Spleen (tissue), 11 donors: ENCODE data around the gene TTC38. TPM values are rescaled to one million over a fixed set of nuclear protein-coding genes. Genes with fewer than 3 reads are reported as not detected.

Experiments
- DNase-seq: peaks from one replicate; pipeline ENCODE4 v3.0.0-alpha.2; 2020
- H3K27ac ChIP-seq, 8 donors: fragments of 200-600 bp; sonication (generic) in 7 of 8; 1 replicate in 4 of 8; 2 replicates in 4 of 8; pipeline versions ENCODE4 v1.5.0 to v1.8.0; 2016 to 2021; ENCODE audit warnings: inconsistent platforms in 4 of 8, mild to moderate bottlenecking in 4 of 8, moderate library complexity in 1 of 8
- H3K27me3 ChIP-seq, 7 donors: fragments of 200-600 bp; sonication (generic) in 6 of 7; replicated peaks in 1 of 7; 1 replicate in 4 of 7; 2 replicates in 3 of 7; pipeline versions ENCODE4 v1.5.0 to v1.8.0; 2016 to 2021; ENCODE audit warnings: inconsistent platforms in 3 of 7, mild to moderate bottlenecking in 1 of 7
- H3K36me3 ChIP-seq, 6 donors: fragments of 200-600 bp; sonication (generic) in 5 of 6; 1 replicate in 4 of 6; 2 replicates in 2 of 6; pipeline versions ENCODE4 v1.5.0 to v1.8.0; 2016 to 2021; ENCODE audit warnings: inconsistent platforms in 2 of 6
- H3K4me1 ChIP-seq, 6 donors: fragments of 200-600 bp; sonication (generic) in 5 of 6; 1 replicate in 3 of 6; 2 replicates in 3 of 6; pipeline versions ENCODE4 v1.5.0 to v1.8.0; 2016 to 2021; ENCODE audit warnings: inconsistent platforms in 3 of 6
- H3K4me3 ChIP-seq, 8 donors: fragments of 200-600 bp; sonication (generic) in 7 of 8; 1 replicate in 4 of 8; 2 replicates in 4 of 8; pipeline versions ENCODE4 v1.5.0 to v1.8.0; 2016 to 2021; ENCODE audit warnings: inconsistent platforms in 4 of 8, mild to moderate bottlenecking in 4 of 8, moderate library complexity in 2 of 8
- H3K9me3 ChIP-seq, 8 donors: fragments of 200-600 bp; sonication (generic) in 7 of 8; 1 replicate in 4 of 8; 2 replicates in 4 of 8; pipeline versions ENCODE4 v1.5.0 to v1.8.0; 2016 to 2021; ENCODE audit warnings: inconsistent platforms in 4 of 8
- CTCF ChIP-seq, 11 experiments: fragments of 200-600 bp in 7 of 11; fragments of 450-650 bp in 4 of 11; sonication (generic) in 4 of 11; IDR thresholded peaks in 8 of 11; conservative IDR thresholded peaks in 3 of 11; 1 replicate in 7 of 11; 2 replicates in 4 of 11; pipeline versions ENCODE4 v1.4.0 to v1.8.0; 2016 to 2021; ENCODE audit warnings: antibody characterized with exemption in 11 of 11, inconsistent platforms in 4 of 11, mild to moderate bottlenecking in 1 of 11
- POLR2A ChIP-seq, 3 donors: fragments of 450-650 bp; IDR thresholded peaks; one replicate each; pipeline ENCODE4 v1.5.1; 2017; ENCODE audit warnings: antibody characterized with exemption in 3 of 3, mild to moderate bottlenecking in 1 of 3
- POLR2AphosphoS5 ChIP-seq, 3 donors: sonication (generic); formaldehyde crosslinking; IDR thresholded peaks; one replicate each; pipeline ENCODE4 v1.5.1; 2017; ENCODE audit warnings: antibody characterized with exemption in 3 of 3
- WGBS, 5 donors: extraction: QIAGEN DNeasy Blood & Tissue Kit in 3 of 5; methylation state at CpG; one replicate each; pipeline versions ENCODE4 v1.1.5 to v1.1.7; 2013 to 2018; 5-methylcytosine and 5-hydroxymethylcytosine counted together
- intact Hi-C: fragments of 100-400 bp; cut with DNase I; formaldehyde crosslinking; loops from one replicate; pipeline ENCODE4 v1.15.0; 2023; ENCODE audit warnings: low total_unique reads
- polyA plus RNA-seq, 3 donors: library from polyadenylated mRNA; stranded (reverse); fragments of 200-250 nt; gene quantifications; one replicate each; pipeline ENCODE4 v1.2.1, GENCODE V29; 2013
- total RNA-seq, 7 donors: library from RNA; depleted of rRNA in 3 of 7; stranded (reverse); fragments of >200 nt in 3 of 7; fragmentation: NEBNext Ultra II Directional in 4 of 7; extraction: Animal tissue kit (Norgen Biotek cat#: 25700) in 4 of 7; gene quantifications; one replicate each; pipeline versions ENCODE4 v1.1.0 to v1.2.1, GENCODE V29; 2016 to 2021
- donor health status: healthy with polysubstance abuse.
- donor health status: DM: no; HTN: no; CAD: no; lungs with moderate emphysema.
- donor health status: DM: no; HTN: no; CAD: no.
- donor health status: Bipolar disorder and iron deficiency.
- donor health status: healthy.
- donor health status: DM: no; HTN: no; CAD: no.
- donor health status: DM: yes; HTN: yes; CAD: no.

Gene TTC38
- total and polyA plus RNA-seq, 10 donors, result 13.8 to 51.9 (median 33.1) TPM

GRCh38 chr22:46297151-46297812, 29.5 kb downstream of the TTC38 start:
- H3K4me1 ChIP-seq, result peaks cover 18 to 57% (median 44%) of the 10 kb centered on the region in 6 donors
- intact Hi-C loops, result no loop called here
- H3K9me3 ChIP-seq, result peaks cover 0 to 2% (median under 1%) of the 10 kb centered on the region in 8 donors
- TF ChIP-seq CTCF (IDR thresholded peaks at IDR 0.05 in 8 of 11, conservative IDR thresholded peaks at IDR 0.05 in 3 of 11) (no peak), POLR2AphosphoS5 (IDR thresholded peaks at IDR 0.05) (no peak), POLR2A (IDR thresholded peaks at IDR 0.05) (no peak)
- peaks cover 0 to 5% (median 0%) of the 10 kb centered on the region in 7 donors for H3K27me3 ChIP-seq
- WGBS, 5 donors, result 6 to 11% (median 7%) methylated on average over 15 to 32 of the region's 32 CpGs
- H3K36me3 ChIP-seq, result peaks cover 0 to 54% (median 11%) of the 10 kb centered on the region in 6 donors
- H3K4me3 ChIP-seq, result peak overlapping the region; percentile 54 to 90 (median 66)
- H3K27ac ChIP-seq, result peak overlapping the region in 4 of 8 donors; percentile 91 to 98 (median 94)
- DNase-seq, result no peak

GRCh38 chr22:46299101-46299500, 31.3 kb downstream of the TTC38 start:
- WGBS, 5 donors, result 95 to 98% (median 97%) methylated on average over 13 of the region's 13 CpGs
- Histone ChIP-seq H3K27me3 (peaks cover 0 to 5% (median 0%) of the 10 kb centered on the region in 7 donors), H3K9me3 (no peaks in the 10 kb centered on the region), H3K4me1 (peaks cover 10 to 38% (median 28%) of the 10 kb centered on the region in 6 donors), H3K4me3 (no peak overlapping the region), H3K27ac (no peak overlapping the region), H3K36me3 (peaks cover 0 to 36% (median 0%) of the 10 kb centered on the region in 6 donors)
- DNase-seq, result peak; percentile 68
- no peak for TF ChIP-seq CTCF (IDR thresholded peaks at IDR 0.05 in 8 of 11, conservative IDR thresholded peaks at IDR 0.05 in 3 of 11)
- intact Hi-C loops, result no loop called here

GRCh38 chr22:46300491-46300890, 32.7 kb downstream of the TTC38 start:
- peak; percentile 55 for DNase-seq
- intact Hi-C loops, result no loop called here
- Histone ChIP-seq H3K36me3 (peaks cover 0 to 36% (median 0%) of the 10 kb centered on the region in 6 donors), H3K27ac (no peak overlapping the region), H3K27me3 (peaks cover 0 to 5% (median 0%) of the 10 kb centered on the region in 7 donors), H3K9me3 (no peaks in the 10 kb centered on the region), H3K4me3 (no peak overlapping the region), H3K4me1 (peaks cover 10 to 28% (median 22%) of the 10 kb centered on the region in 6 donors)
- 94 to 99% (median 97%) methylated on average over 7 of the region's 7 CpGs for WGBS, 5 donors
- TF ChIP-seq POLR2AphosphoS5 (IDR thresholded peaks at IDR 0.05), result no peak
- TF ChIP-seq CTCF (IDR thresholded peaks at IDR 0.05 in 8 of 11, conservative IDR thresholded peaks at IDR 0.05 in 3 of 11), result no peak
- TF ChIP-seq POLR2A (IDR thresholded peaks at IDR 0.05), result no peak

GRCh38 chr22:46303347-46303965, 35.6 kb downstream of the TTC38 start:
- H3K4me3 ChIP-seq, result no peak overlapping the region
- no peak for DNase-seq
- H3K27ac ChIP-seq, result no peak overlapping the region
- no peaks in the 10 kb centered on the region for H3K9me3 ChIP-seq
- H3K4me1 ChIP-seq, result no peaks in the 10 kb centered on the region
- TF ChIP-seq POLR2AphosphoS5 (IDR thresholded peaks at IDR 0.05), result no peak
- no peak for TF ChIP-seq CTCF (IDR thresholded peaks at IDR 0.05 in 8 of 11, conservative IDR thresholded peaks at IDR 0.05 in 3 of 11)
- intact Hi-C loops, result no loop called here
- 93 to 98% (median 94%) methylated on average over 7 of the region's 7 CpGs for WGBS, 5 donors
- H3K36me3 ChIP-seq, result peaks cover 0 to 39% (median 0%) of the 10 kb centered on the region in 6 donors
- no peaks in the 10 kb centered on the region for H3K27me3 ChIP-seq
